ES-I3 (cell line): ENCODE data around the gene RNF121.

Experiments used
- H3K36me3 ChIP-seq: 2 replicates; pipeline ENCODE4 v1.6.1; 2013; ENCODE audit warnings: mild to moderate bottlenecking, low read length, control low read depth, moderate library complexity; ENCODE audit not compliant: insufficient read depth
- H3K4me1 ChIP-seq: 2 replicates; pipeline ENCODE4 v1.6.1; 2013; ENCODE audit warnings: mild to moderate bottlenecking, control low read depth, low read length; ENCODE audit not compliant: insufficient read depth
- H3K9ac ChIP-seq: 2 replicates; pipeline ENCODE4 v1.6.1; 2013; ENCODE audit warnings: low read depth, mild to moderate bottlenecking, low read length, moderate library complexity
- H3K9me3 ChIP-seq: 2 replicates; pipeline ENCODE4 v1.6.1; 2013; ENCODE audit warnings: mild to moderate bottlenecking, low read length, moderate library complexity; ENCODE audit not compliant: control insufficient read depth, insufficient read depth

Gene RNF121

DNA sequence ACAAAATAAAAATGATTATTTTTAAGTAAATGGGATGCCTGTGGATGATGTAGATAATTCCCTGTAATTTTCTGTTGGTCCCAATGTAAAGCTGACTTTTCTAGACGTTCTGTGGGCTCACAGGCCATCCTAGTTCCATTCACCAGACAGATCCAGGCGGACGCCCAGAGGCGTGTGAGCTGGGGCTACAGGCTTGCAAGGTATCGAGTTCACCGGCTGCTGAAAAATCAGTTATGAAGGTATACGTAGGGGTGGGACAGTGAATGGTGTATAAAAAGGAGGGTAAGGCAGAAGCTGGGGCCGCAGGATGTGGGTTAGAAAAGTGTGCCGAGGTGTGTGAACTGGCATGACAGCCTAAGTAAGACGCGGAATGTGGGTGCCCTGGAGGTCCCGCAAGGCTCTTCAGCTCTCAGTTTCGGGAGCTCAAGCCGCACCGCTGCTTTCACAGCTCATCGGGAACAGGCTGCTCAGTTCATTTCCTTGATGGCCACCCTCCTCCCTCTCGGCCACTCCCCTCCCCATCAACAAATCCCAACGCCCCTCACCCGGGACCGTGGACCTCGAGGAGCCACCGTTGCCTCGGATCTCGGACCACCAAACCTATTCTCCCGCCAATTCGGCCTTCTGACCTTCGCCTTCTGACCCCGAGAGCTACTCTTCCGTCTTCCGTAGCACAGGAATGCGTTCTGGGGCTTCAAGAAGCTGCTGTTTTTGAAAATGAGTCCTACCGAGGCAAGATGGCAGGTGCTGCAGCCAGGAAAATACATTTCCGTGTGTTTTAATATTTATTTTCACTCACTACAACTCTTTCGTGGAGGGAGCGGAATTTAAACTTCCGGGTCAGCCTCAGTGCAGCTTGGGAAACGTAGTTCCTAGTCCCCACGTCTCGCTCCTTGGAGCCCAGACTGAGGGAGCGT, 768 bp upstream of the RNF121 start, which contains the start of gene XNDC1N:
TSS of gene XNDC1N (minus strand) at position 775 of the 917 bp plus-strand sequence. CDS start 5,241 bp downstream, outside the sequence.
- no peaks in the 10 kb centered on the region for H3K4me1 ChIP-seq
- peak within 1 kb of the TSS; percentile 96 for H3K9ac ChIP-seq
- no peaks in the 10 kb centered on the region; the same call in 1 of the 2 replicates for H3K36me3 ChIP-seq
- H3K9me3 ChIP-seq, result no peaks in the 10 kb centered on the region; the same call in 1 of the 2 replicates

DNA sequence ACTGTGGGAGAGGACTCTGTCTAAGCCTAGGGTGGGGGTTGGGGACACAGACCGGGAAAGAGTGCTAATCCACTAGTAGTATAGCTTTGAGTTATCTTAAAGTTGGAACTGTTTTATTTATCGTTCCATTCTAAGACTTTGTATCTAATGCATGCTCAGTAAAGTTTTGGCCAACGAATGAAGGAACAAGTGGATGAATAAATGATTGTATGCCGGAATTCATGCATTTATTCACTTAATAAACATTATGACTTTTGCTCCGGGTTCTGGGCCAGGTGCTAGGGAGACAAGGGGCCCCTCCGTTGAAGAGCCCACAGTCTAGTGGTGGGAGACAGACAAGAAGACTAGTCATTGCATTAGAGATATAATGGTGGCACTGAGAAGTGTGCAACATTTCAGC, 645 bp downstream of the RNF121 start:
- no peaks in the 10 kb centered on the region; the same call in 1 of the 2 replicates for H3K9me3 ChIP-seq
- no peaks in the 10 kb centered on the region; the same call in 1 of the 2 replicates for H3K36me3 ChIP-seq
- H3K9ac ChIP-seq, result peak overlapping the region; percentile 96
- H3K4me1 ChIP-seq, result no peaks in the 10 kb centered on the region

DNA sequence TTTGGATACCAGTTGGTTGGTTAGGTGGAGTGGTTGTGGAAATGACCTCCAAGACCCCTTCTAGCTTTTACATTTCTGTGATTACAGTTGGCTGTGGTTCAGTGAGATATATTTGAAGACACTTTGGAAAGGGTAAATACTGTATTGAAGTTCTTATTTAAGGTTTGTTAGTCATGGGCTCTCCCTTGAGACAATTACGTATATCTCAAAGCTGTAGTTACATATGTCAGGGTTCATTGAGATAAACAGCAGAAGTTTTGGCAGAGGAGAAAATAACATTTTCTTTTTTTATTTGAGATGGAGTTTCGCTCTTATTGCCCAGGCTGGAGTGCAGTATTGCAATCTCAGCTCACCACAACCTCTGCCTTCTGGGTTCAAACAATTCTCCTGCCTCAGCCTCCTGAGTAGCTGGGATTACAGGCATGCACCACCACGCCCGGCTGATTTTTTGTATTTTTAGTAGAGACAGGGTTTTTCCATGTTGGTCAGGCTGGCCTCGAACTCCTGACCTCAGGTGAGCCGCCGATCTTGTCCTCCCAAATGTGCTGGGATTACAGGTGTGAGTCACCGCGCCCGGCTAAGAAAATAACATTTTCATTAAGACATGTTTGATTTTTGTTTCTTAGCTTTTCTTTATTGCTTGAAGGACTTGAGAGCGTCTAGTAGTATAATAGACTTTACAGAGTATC, 1.9 kb downstream of the RNF121 start:
- Histone ChIP-seq H3K36me3 (no peaks in the 10 kb centered on the region), H3K9ac (no peak overlapping the region), H3K9me3 (no peaks in the 10 kb centered on the region; the same call in 1 of the 2 replicates), H3K4me1 (no peaks in the 10 kb centered on the region)

DNA sequence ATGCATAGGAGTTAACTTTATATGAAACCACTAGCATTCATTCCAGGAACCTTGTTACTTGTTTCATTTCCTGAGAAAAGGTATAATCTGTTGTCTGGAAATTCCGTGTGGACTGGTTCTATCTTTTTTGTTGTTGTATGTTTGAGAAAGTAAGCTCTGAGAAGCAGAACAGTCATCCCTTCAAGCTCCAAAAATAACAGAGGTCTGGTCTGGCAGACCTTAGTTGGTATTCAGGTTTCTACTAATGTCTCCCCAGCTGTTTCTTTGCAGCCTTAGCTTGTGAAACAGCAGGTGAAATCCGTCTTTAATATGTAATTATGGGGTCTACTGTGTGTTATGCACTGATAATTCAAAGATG, 2.4 kb downstream of the RNF121 start:
- Histone ChIP-seq H3K9ac (no peak overlapping the region), H3K9me3 (no peaks in the 10 kb centered on the region; the same call in 1 of the 2 replicates), H3K36me3 (no peaks in the 10 kb centered on the region), H3K4me1 (no peaks in the 10 kb centered on the region)

DNA sequence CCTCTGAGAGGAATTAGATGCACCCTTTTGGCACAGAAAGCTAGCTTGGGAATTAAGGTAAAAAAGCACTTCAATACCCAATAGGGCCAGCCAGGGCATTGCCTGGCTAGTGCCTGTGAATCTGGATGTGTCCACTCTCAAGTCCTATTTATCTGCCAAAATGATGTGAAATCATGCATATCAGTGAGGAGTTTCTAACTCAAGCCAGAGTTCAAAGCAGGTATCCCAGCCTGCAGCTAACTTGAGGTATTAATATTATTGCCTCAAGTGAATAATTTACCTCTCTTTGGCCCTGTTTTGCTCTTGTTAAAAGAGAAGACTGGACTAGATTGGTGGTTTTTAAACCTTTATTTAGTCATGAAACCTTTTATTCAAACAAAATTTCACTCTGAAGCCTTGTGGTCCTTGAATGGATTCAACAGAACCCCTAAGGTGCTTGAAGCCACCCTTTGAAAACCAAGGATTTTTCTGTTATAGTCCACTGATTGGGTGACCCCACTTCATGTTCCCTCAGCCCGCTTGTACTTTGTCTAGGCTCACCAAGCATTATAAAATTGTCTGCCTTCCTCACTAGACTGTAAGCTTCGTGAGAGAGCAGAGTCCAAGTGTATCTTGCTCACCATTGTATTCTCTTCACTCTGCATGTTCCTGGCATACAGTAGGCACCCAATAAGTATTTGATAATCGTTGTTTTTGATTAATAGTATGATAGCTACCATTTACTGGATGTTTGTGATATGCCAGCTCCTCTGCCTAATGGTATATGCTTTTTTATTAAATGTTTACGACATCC, 4.5 kb downstream of the RNF121 start:
- no peak overlapping the region for H3K9ac ChIP-seq
- H3K36me3 ChIP-seq, result no peaks in the 10 kb centered on the region

DNA sequence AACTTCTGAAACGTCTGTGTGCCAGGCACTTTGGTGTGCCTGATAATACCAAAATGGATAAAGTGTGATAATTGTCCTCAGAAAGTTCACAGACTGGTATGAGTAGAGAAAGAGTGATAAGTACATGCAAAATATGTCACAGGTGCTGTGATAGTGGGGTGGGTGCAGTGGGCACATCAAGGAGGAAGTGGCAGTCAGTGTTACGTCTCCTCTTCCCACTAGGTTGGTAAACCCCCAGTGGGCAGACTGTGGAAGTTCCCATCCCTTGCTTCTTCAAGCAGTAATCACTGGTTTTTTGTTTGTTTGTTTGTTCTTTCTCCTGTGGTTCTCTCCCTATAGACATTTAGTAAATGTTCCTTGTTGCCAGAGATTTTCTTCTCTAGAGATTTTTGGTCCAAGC, 5.4 kb downstream of the RNF121 start:
- no peak overlapping the region for H3K9ac ChIP-seq
- no peaks in the 10 kb centered on the region for H3K36me3 ChIP-seq
- H3K4me1 ChIP-seq, result no peaks in the 10 kb centered on the region
- no peaks in the 10 kb centered on the region for H3K9me3 ChIP-seq

More for the DNA sequence above, 4.5 kb downstream of the RNF121 start:
- Histone ChIP-seq H3K9me3 (no peaks in the 10 kb centered on the region), H3K4me1 (no peaks in the 10 kb centered on the region)

DNA sequence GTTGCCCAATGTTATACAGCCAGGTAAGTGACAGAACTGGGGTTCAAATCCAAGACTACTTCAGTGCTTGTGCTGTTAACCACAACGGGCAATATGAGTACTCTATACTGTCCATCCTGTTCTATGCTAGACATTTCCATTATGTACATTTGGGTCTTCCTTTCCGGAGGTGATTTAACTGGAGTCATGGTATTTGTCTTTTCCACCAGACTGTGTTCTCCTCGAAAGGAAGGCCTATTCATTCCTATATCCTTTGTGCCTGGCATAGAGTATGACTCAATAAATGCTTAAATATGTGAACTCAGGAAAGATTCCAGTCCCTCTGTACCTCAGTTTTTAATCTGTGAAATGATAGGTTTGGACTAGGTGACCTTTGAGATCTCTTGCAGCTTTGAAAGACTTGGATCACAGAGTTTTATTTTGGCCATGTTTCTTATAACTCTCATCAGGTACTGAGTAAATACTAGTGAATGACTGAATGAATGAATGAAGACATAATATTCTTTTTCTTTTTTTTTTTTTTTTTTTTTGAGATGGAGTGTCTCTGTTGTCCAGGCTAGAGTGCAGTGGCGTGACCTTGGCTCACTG, 6.6 kb downstream of the RNF121 start:
- Histone ChIP-seq H3K9me3 (no peaks in the 10 kb centered on the region), H3K4me1 (no peaks in the 10 kb centered on the region), H3K9ac (no peak overlapping the region), H3K36me3 (no peaks in the 10 kb centered on the region)

DNA sequence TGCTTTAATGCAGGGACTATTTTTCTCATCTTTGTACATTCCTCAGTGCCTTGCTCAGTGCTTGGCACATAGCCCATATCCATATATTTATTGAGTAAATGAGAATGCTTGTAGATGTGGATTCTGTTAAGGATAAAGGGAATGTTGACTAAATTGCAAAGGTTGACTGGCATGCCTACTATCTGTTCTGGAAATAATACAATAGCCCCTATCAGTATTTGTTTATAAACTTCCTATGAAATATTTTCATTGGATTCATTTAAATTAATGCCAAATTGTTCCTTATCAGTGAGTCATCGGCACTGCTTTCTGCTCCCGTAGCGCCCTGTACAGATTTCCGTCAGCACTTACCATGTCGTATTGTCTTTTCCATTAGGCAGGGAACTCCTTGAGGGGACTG, 8.0 kb downstream of the RNF121 start:
- no peaks in the 10 kb centered on the region for H3K9me3 ChIP-seq
- H3K9ac ChIP-seq, result no peak overlapping the region
- H3K36me3 ChIP-seq, result no peaks in the 10 kb centered on the region
- H3K4me1 ChIP-seq, result no peaks in the 10 kb centered on the region

DNA sequence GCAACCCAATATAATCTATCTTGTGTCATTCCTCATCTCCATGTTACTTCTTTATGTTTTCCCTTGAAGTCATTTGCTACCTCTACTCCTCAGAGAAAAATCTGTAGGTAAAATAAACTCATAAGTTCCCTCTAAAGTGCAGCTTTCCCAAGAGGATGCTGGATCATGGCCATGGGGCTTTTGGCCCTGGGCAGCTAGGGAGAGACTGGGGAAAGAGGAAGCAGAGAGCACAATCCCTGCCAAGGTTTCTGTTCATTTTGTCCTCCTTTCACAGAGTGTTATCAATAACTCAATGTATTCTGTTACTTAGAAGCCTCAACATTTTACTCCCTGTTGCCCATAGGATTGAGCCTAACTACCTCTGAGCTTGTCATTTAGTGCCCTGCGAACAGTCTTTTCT, 9.0 kb downstream of the RNF121 start:
- Histone ChIP-seq H3K36me3 (no peaks in the 10 kb centered on the region), H3K9me3 (no peaks in the 10 kb centered on the region), H3K9ac (no peak overlapping the region), H3K4me1 (no peaks in the 10 kb centered on the region)

DNA sequence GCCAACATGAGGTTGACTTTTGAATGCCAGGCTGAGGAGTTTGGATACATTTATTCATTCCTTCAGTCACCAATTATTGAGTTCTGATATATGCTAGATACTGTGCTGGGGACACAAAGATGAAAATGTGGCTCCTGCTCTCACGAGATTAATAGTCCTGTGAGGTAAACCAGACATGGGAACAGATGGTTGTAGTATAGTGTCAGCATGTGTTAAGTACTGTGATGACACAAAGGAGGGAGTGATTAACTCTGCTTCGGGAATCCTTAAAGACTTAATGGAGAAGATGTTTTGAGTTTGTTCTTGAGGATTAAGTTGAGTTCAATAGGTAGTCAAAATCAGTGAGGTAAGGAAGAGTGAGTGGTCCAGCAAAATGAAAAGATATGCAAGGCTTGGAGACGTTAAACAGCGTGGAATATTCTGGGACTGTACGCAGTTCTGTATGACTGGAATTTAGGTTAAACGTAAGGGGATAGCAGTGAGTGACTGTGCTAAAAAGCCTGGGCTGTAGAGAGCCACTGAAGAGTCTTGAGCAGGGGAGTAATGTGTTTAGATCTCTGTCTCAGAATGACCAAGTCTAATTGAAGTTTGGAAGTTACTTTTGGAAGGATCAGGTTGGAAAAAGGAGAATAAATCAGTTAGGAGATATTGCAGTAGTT, 11.8 kb downstream of the RNF121 start:
- H3K9ac ChIP-seq, result no peak overlapping the region
- H3K4me1 ChIP-seq, result no peaks in the 10 kb centered on the region
- no peaks in the 10 kb centered on the region for H3K36me3 ChIP-seq
- no peaks in the 10 kb centered on the region for H3K9me3 ChIP-seq

DNA sequence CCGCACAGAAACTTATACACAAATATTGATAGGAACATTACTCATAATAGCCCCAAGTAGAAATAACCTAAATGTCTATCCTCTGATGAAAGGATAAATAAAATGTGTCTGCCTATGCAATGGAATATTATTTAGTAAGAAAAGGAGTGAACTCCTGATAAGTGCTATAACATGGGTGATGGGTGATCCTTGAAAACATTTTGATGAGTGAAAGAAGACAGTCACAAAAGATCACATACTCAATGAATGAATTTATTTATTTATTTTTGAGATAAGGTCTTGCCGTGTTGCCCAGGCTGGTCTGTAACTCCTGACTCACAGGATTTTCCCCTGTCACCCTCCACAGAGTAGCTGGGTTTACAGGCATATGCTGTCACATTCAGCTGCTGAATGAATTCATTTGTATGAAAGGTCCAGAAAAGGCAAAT, 17.3 kb downstream of the RNF121 start:
- no peak overlapping the region for H3K9ac ChIP-seq
- H3K4me1 ChIP-seq, result no peaks in the 10 kb centered on the region
- no peaks in the 10 kb centered on the region for H3K36me3 ChIP-seq
- no peaks in the 10 kb centered on the region for H3K9me3 ChIP-seq

DNA sequence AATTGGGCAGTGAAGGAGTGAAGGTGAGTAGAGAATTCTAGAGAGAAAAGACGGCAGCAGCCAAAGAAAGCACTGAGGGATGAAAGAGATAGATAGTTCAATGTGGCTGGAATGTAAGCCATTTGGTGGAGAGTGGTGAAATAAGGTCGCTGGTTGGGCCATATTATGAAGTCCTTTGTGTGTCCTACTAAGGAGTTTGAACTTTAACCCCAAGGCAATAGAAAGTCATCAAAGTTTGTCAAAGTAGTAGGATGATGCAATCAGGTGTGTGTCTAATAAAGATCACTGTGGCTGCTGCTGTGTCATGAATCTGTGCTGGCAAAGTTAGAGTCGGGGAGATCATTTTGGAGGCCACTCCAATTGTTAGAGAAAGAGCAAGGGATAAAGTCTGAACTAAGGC, 18.7 kb downstream of the RNF121 start:
- Histone ChIP-seq H3K36me3 (no peaks in the 10 kb centered on the region), H3K9me3 (no peaks in the 10 kb centered on the region), H3K4me1 (no peaks in the 10 kb centered on the region), H3K9ac (no peak overlapping the region)

DNA sequence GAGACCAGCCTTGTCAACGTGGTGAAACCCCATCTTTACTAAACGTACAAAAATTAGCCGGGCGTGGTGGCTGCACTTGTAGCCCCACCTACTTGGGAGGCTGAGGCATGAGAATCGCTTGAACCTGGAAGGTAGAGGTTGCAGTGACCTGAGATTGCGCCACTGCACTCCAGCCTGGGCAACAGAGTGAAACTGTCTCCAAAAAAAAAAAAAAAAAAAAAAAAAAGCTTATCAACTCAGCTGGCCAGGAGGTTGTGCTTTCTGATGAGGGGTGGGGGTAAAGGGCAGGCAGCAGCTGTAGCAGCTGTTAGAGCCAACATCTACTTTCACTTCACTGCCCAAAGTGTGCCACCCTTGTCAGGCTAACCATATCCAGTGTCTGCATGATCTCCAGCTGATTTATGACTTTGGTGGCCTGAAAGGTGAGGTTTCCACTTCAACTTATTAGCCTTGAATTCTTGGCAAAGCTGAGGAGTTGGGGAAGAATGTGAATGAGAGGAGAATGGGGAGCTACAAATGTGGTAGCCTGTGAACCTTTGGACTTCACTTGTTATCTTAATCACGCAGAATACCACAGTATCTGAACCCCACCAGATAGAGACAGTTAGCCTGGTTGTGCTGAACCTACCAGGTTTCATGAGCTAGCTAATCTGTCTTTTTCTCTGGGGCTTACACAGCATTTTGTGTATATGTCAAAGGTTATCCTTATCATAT, 19.6 kb downstream of the RNF121 start:
- no peaks in the 10 kb centered on the region for H3K9me3 ChIP-seq
- no peak overlapping the region for H3K9ac ChIP-seq
- no peaks in the 10 kb centered on the region for H3K36me3 ChIP-seq
- no peaks in the 10 kb centered on the region for H3K4me1 ChIP-seq
